ENCODE results near the gene IMP3. TPM values are rescaled to one million over a fixed set of nuclear protein-coding genes. Genes with fewer than 3 reads are reported as not detected.
"Not testable (repeated sequence)": the region's sequence is repeated elsewhere in the genome, so short reads cannot be mapped to it uniquely, and the experiment has no call there.

IMP3 gene
- total RNA-seq, 2 donors from 2014 or later = 43.1 to 66.6 TPM

GRCh38 chr15:75637245-75638009, 2.6 kb downstream of the IMP3 start:
- Histone ChIP-seq H3K27ac (peak overlapping the region in 3 of 4 donors; percentile 83 to 98 (median 93)), H3K4me3 (no peak overlapping the region), H3K9me3 (no peaks in the 10 kb centered on the region), H3K4me1 (peaks cover 39% of the 10 kb centered on the region), H3K36me3 (replicated peaks in 1 of 2; ENCODE audit: insufficient read depth in 1 of 2, low read depth in 2 of 2) (no peaks in the 10 kb centered on the region), H3K27me3 (no peaks in the 10 kb centered on the region)
- no peak for ATAC-seq
- 62 to 79% methylated on average over 4 of the region's 4 CpGs for WGBS, 2 donors
- no peak for TF ChIP-seq POLR2A (IDR thresholded peaks at IDR 0.05)
- no peak for TF ChIP-seq CTCF (IDR thresholded peaks at IDR 0.05)
- DNase-seq = no peak
- intact Hi-C loops (cut with DNase I) = no loop called here

DNA sequence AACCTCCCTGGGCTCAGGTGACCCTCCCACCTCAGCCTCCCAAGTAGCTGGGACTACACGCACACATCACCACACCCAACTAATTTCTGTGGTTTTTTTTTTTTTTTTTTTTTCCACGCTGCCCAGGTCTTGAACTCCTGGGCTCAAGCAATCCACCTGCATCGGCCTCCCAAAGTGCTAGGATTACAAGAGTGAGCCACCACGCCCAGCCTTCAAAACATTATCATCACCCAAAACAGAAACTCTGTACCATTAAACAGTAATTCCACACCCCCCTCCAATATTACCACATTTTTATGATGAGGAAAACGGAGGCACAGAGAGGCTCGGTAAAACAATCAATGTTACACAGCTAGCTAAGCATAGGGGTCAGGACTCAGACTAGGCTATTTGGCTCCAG, 4.0 kb downstream of the IMP3 start:
- Histone ChIP-seq H3K4me1 (peaks cover 30% of the 10 kb centered on the region), H3K36me3 (replicated peaks in 1 of 2; ENCODE audit: insufficient read depth in 1 of 2, low read depth in 2 of 2) (no peaks in the 10 kb centered on the region), H3K27ac (no peak overlapping the region), H3K27me3 (no peaks in the 10 kb centered on the region), H3K4me3 (no peak overlapping the region), H3K9me3 (no peaks in the 10 kb centered on the region)
- ATAC-seq = no peak
- intact Hi-C loops (cut with DNase I) = no loop called here
- TF ChIP-seq CTCF (IDR thresholded peaks at IDR 0.05) (no peak), POLR2A (IDR thresholded peaks at IDR 0.05) (no peak)
- 87 to 88% methylated on average over 5 to 6 of the region's 6 CpGs for WGBS, 2 donors
- DNase-seq = no peak

GRCh38 chr15:75633922-75634321, 6.1 kb downstream of the IMP3 start:
- ATAC-seq; H3K27ac ChIP-seq; H3K9me3 ChIP-seq; DNase-seq; intact Hi-C loops (cut with DNase I); H3K27me3 ChIP-seq; H3K4me3 ChIP-seq; H3K36me3 ChIP-seq (replicated peaks in 1 of 2; ENCODE audit: insufficient read depth in 1 of 2, low read depth in 2 of 2): not testable (repeated sequence)
- H3K4me1 ChIP-seq = peaks cover 22% of the 10 kb centered on the region
- 85 to 86% methylated on average over 7 of the region's 7 CpGs for WGBS, 2 donors

GRCh38 chr15:75631935-75632334, 8.1 kb downstream of the IMP3 start:
- Histone ChIP-seq H3K4me1 (peaks cover 2% of the 10 kb centered on the region), H3K27ac (no peak overlapping the region), H3K4me3 (no peak overlapping the region), H3K27me3 (no peaks in the 10 kb centered on the region), H3K9me3 (no peaks in the 10 kb centered on the region), H3K36me3 (replicated peaks in 1 of 2; ENCODE audit: insufficient read depth in 1 of 2, low read depth in 2 of 2) (no peaks in the 10 kb centered on the region)
- intact Hi-C loops (cut with DNase I) = no loop called here
- ATAC-seq (no peak), DNase-seq (no peak)
- TF ChIP-seq CTCF (IDR thresholded peaks at IDR 0.05) (no peak), POLR2A (IDR thresholded peaks at IDR 0.05) (no peak)

DNA sequence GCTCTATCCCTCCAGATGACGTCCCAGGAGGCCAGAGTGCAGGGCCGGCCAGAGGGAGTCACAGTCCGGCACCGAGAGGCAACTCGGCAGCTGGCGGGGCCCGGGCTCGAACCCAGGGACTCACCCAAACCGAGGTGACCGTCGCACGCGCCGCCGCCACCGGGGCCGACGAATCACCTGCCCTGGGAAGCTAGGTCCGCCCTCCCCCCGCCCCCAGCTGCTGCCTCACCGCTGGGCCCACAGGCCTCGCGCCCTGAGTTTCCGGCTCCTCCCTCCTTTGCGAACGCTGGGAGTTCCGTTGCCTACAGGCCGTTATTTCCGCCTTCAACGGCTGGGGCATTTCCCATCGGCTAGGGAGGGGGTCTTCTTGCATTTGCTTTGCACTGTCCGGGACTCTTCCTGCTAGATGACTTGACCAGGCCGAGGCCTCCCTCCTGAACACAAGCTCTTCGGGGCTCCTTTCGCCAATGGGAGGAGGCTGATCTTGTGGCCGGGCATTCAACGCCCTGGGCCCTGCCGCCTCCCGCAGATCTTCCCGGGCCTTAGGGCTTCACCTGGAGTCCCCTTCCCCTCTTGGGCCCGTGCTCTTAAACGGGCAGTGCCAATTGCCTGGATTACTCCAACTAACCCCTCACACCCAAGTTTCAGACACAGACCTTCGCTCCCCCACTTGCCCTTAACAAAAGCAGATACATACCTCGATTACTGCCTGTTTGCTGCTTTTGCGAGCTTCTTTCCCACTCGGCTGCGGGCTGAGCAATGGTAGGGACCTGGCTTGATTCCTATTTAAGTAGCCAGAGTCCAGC, 14.3 kb downstream of the IMP3 start, which contains the start of gene SNUPN:
Gene SNUPN (minus strand): TSS at position 184 of the 806 bp plus-strand sequence. CDS start 4,674 bp downstream, outside the sequence.
- H3K36me3 ChIP-seq (replicated peaks in 1 of 2; ENCODE audit: insufficient read depth in 1 of 2, low read depth in 2 of 2) = no peaks in the 10 kb centered on the region
- no peaks in the 10 kb centered on the region for H3K9me3 ChIP-seq
- peak within 1 kb of the TSS; percentile 94 to 97 for H3K4me3 ChIP-seq
- TF ChIP-seq CTCF (IDR thresholded peaks at IDR 0.05) = peak in 1 of 7 experiments; percentile 16
- peak; percentile 25 to 79 (median 75) for TF ChIP-seq POLR2A (IDR thresholded peaks at IDR 0.05)
- peak within 1 kb of the TSS; percentile 71 to 98 (median 90) for H3K27ac ChIP-seq
- ATAC-seq (peak; percentile 97), DNase-seq (peak; percentile 95 to 96 (median 96))
- peaks cover 9% of the 10 kb centered on the region for H3K4me1 ChIP-seq
- H3K27me3 ChIP-seq = no peaks in the 10 kb centered on the region
- 2% methylated on average over 11 to 44 of the region's 47 CpGs for WGBS, 2 donors
- intact Hi-C loops (cut with DNase I) = no loop called here
